SW480 (cell line): Measurements from ENCODE around the gene SLC25A31.
A peak's percentile ranks its signal among the peaks of the same experiment; 100 is the strongest.

Experiments
- DNase-seq: peaks from one replicate; pipeline ENCODE4 v3.0.0-alpha.2; 2016; ENCODE audit warnings: low spot score

Gene SLC25A31

GRCh38 chr4:127777487-127777886 is 47.3 kb downstream of the SLC25A31 start:
- DNase-seq, result no peak

- DNase-seq, result peak; percentile 5
These were observed 47.9 kb downstream of the SLC25A31 start for GRCh38 chr4:127778102-127778501.

GRCh38 chr4:127780598-127780997 is 50.4 kb downstream of the SLC25A31 start:
- no peak for DNase-seq

GRCh38 chr4:127781300-127782024 is 51.3 kb downstream of the SLC25A31 start:
- DNase-seq, result no peak

DNA sequence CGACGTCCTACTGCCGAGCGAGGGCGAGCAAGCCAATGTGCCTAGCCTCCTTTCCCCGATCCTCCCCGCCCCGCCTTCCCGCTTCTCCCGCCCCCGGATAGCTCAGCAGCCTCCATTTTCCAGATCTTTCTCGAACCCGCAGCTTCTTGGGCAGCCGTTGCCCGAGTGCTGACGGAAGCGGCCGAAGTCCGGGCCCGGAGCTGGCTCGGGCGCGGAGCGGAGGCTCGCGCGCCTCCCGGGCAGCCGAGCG is 51.8 kb downstream of the SLC25A31 start:
- peak; percentile 78 for DNase-seq

GRCh38 chr4:127782275-127783025 is 52.2 kb downstream of the SLC25A31 start, which contains the start of gene HSPA4L:
Gene HSPA4L, plus strand, starts transcription at chr4:127782322. Its CDS starts 229 bp downstream, at chr4:127782551.
- peak; percentile 71 for DNase-seq

DNA sequence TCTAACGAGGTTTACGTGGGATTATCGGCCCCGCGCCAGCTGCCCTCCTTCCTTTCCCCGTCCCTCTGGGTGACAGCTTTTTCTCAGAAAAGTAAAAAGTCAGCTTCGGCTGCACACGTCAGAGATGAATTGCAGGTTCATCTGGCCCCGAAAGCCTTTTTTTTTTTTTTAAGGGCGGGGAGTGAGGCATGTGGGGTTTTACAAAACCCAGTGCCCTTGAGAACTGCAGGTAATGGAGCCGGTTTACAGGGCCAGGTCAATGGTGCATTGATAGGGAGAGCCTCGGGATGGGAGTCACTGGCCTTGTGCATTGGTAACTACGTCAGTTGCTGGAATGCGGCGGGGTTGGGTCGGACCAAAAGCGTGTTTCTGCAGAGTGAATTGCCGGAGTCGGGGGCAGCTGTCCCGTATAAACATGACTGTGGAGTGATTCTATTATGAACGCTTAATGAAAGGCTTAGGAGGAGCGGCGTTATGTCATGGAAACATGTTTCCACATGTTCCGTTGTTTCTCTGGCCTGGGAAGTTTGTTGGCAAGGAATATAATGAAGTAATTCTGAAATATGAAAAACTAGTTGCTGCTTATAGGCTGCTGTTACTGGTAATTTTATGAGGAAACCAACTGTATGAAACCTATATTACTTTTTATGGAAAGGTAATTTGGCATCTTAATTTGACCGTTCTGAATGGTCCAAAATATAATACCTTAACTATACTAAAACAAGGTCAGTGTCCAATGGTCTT is 53.0 kb downstream of the SLC25A31 start:
- DNase-seq, result peak; percentile 80

DNA sequence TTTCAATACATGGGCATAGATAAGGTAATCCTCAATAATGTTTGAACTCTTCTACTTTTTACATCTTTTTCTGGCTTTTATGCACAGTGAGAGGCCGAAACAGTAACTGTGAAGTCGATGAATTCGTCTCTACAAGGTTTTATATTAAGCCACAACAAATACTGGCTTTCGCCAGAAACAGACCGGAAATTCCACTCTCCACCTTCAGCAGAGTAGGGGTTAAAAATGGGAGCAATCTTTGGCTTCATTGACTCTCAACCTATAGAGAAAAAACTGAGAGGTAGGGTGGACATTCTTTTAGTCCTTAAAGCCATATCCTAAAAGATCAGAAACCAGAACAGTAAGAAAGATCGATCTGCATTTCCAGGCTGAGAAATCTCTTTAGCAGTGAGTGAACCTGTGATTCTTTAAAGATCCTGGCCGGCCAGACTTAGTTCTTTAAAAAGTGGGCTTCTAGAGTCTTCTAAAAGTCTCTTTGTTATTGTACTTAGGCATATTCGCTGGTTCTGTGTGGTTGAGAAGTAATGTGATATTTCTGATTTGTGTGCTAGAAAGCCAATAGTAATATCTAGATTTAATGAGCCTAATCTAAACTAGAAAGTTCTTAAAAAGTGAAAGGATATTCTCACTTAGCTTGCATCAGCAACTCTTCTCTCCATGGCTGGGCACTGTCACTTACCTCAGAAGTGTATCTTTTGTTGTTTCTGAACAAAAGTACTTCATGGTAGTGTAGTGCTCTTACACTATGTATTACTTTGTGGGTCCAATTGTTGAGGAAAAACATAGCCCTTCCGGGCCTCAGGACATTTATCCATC is 54.0 kb downstream of the SLC25A31 start:
- DNase-seq, result no peak

DNA sequence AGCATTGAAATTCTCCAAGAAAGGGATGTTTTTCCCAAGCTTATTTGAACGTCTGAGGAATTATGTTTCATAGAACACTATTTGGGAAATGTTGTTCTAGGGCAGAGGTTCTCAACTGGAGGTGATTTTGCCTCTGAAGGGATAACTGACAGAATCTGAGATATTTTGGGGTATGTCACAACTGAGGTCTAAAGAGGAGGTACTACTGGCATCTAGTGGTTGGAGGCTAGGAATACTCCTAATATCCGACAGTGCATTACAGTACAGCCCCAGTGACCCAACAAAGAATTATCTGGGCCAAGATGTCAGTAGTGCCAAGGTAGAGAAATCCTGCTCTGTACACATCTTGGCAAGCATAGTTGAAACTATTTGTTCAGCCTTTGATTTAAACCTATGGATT is 58.3 kb downstream of the SLC25A31 start:
- DNase-seq, result peak; percentile 7

DNA sequence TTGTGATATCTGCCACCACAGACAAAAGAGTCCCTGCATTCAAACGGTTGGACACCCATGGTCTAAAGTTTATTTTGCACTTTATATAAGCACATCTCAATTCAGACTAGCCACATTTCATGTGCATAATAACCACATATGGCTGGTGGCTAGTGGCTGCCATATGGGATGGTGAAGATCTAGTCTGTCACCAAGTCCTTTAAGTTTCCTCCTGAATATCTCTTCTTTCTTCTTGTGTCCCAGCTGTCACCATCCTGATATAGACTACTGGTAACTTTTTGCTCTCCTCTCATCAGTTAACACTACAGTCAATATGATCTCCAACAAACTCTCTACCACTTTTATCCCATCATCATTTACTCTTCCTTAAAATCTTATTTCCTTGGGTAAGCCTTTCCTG is 61.2 kb downstream of the SLC25A31 start:
- DNase-seq, result no peak

DNA sequence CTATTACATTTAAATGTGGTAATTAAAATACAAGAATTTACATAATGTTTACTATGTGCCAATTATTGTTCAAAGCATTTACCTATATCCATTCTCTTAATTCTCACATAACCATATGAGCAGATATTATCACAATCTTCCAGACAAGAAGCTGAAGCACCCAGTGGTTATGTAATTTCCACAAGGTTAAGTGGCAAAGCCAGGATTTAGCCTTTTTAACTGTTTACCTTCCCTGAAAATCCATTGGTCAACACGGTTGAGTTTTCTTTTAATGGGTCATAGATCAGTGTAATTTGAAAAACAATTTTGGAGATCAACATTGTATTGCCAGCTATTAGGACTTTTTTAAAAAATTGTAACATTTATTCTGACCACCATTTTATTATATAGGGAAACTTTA is 63.3 kb downstream of the SLC25A31 start:
- DNase-seq, result no peak

- no peak for DNase-seq
These were observed 69.5 kb downstream of the SLC25A31 start for GRCh38 chr4:127799711-127800110.

DNA sequence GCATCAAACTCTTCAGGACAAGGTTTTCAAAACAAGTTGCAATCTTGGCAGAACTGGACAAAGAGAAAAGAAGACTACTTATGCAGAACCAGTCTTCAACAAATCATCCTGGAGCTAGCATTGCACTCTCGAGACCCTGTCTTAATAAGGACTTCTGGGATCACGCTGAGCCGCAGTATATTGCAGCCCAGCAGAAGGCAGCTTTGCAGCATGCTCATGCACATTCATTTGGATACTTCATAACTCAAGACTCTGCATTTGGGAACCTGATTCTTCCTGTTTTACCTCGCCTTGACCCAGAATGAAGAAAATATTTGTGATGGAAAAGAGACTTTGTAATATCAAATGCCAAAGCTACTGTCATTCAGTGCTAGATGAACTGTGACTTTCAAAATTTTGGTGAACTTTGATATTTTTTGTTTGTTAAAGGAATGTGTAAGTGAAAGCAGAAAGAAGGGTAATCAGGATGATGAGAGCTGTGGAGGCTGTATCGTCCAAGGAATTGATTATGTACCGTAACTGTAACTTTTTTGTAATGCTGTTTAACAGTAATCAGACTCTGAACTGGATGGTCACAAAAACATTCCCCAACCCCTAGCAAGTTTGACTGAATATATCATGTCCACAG is 79.1 kb downstream of the SLC25A31 start:
- DNase-seq, result no peak

GRCh38 chr4:127810551-127810950 is 80.4 kb downstream of the SLC25A31 start:
- no peak for DNase-seq

- no peak for DNase-seq
These were observed 92.2 kb downstream of the SLC25A31 start for GRCh38 chr4:127822430-127822829.
